ENCODE results near the gene CARNS1. TPM values are rescaled to one million over a fixed set of nuclear protein-coding genes. Genes with fewer than 3 reads are reported as not detected.

The CARNS1 gene
- total and polyA plus RNA-seq, 9 of the 15 experiments (the other 6 are each of a cell fraction or from before 2014, with no cell fraction given): 0.01 to 0.18 (median 0.06) TPM; not detected in 3

GRCh38 chr11:67373648-67374570, 41.6 kb upstream of the CARNS1 start (continued):
- TF ChIP-seq SP1 (CRISPR knock-in tag; IDR thresholded peaks at IDR 0.05): no peak; the same call in 1 of the 2 replicates
- peak; percentile 61; the same call in 1 of the 2 replicates for TF ChIP-seq KAT7 (CRISPR knock-in tag; IDR thresholded peaks at IDR 0.05; ENCODE audit: borderline replicate concordance)
- TF ChIP-seq ZNF347 (CRISPR knock-in tag; IDR thresholded peaks at IDR 0.05; ENCODE audit: low read depth): no peak
- TF ChIP-seq ARID1B (IDR thresholded peaks at IDR 0.05): peak; percentile 62
- 0 out of 2 replicates have a peak, but pooled peaks have one; percentile 29 for TF ChIP-seq ZNF740 (CRISPR knock-in tag; IDR thresholded peaks at IDR 0.05)
- peak in 1 of 2 experiments; percentile 73; a peak in 2 of 4 replicates for TF ChIP-seq ZNF740 (tag; IDR thresholded peaks at IDR 0.05)
- no peak for TF ChIP-seq STAT5A (IDR thresholded peaks at IDR 0.05; ENCODE audit: borderline replicate concordance, low read length)
- no peak for TF ChIP-seq NFYB (IDR thresholded peaks at IDR 0.05; ENCODE audit: extremely low read depth, insufficient read length)
- no peak for TF ChIP-seq KHSRP (IDR thresholded peaks at IDR 0.05)
- no peak for TF ChIP-seq MTF1 (CRISPR knock-in tag; IDR thresholded peaks at IDR 0.05; ENCODE audit: borderline replicate concordance)
- no peak for TF ChIP-seq ZNF407 (IDR thresholded peaks at IDR 0.05; ENCODE audit: low read depth)
- no peak for TF ChIP-seq CHAMP1 (IDR thresholded peaks at IDR 0.05)
- no peak for TF ChIP-seq ZNF174 (CRISPR knock-in tag; IDR thresholded peaks at IDR 0.05)
- TF ChIP-seq ZNF57 (CRISPR knock-in tag; IDR thresholded peaks at IDR 0.05): no peak
- TF ChIP-seq EWSR1 (IDR thresholded peaks at IDR 0.05; ENCODE audit: borderline replicate concordance, low read depth, partially characterized antibody): no peak
- peak; percentile 31 for TF ChIP-seq DACH1 (IDR thresholded peaks at IDR 0.05; ENCODE audit: partially characterized antibody)

Data from K562 (cell line).